HUES64 (cell line): ENCODE measurements around the gene DEFB125.
"Not testable (repeated sequence)": the region's sequence is repeated elsewhere in the genome, so short reads cannot be mapped to it uniquely, and the experiment has no call there.

ENCODE experiments used
- H3K27ac ChIP-seq: 2 replicates; pipeline ENCODE4 v1.7.0; 2013; ENCODE audit warnings: low read depth, low read length, inconsistent platforms
- H3K27me3 ChIP-seq: 2 replicates; pipeline ENCODE4 v1.6.1; 2013; ENCODE audit warnings: mild to moderate bottlenecking, low read length; ENCODE audit not compliant: insufficient read depth
- H3K36me3 ChIP-seq: 2 replicates; pipeline ENCODE4 v1.6.1; 2013; ENCODE audit warnings: mild to moderate bottlenecking, low read length; ENCODE audit not compliant: insufficient read depth
- H3K4me1 ChIP-seq: 2 replicates; pipeline ENCODE4 v1.6.1; 2013; ENCODE audit warnings: mild to moderate bottlenecking, low read length, moderate library complexity; ENCODE audit not compliant: insufficient read depth
- H3K4me3 ChIP-seq: 2 replicates; pipeline ENCODE4 v1.5.1; 2013; ENCODE audit warnings: mild to moderate bottlenecking, low read length, moderate library complexity
- H3K9ac ChIP-seq: 2 replicates; pipeline ENCODE4 v1.6.1; 2013; ENCODE audit warnings: mild to moderate bottlenecking, low read depth, low read length
- H3K9me3 ChIP-seq: 2 replicates; pipeline ENCODE4 v1.6.1; 2013; ENCODE audit warnings: low read depth, low read length; ENCODE audit not compliant: insufficient read depth
- WGBS: fragments of 150-250, 120-280 bp; methylation state at CpG from one replicate; pipeline ENCODE4 v1.1.7; 2013; ENCODE audit warnings: missing lambda C conversion rate; 5-methylcytosine and 5-hydroxymethylcytosine counted together

Gene DEFB125

DNA sequence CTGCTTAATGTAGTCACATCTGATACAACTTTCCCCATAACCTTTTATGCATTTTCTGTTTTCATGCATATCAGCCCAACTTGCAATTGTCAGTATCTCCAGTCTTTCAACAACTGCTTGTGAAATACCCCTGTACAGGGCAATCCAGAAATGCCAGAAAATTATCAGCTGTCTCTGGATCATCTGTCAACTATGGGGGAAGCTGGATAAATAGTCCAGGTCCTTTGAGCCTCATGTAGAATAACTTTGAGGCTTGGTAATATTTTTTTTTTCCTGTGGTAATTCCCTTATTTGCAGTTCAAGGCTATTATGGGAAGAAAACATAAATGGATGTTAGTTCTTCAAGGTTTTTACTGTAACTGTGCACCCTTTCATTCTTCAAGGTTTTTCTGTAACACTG lies 6.2 kb downstream of the DEFB125 start:
- Histone ChIP-seq H3K4me1 (no peaks in the 10 kb centered on the region), H3K4me3 (no peak overlapping the region), H3K36me3 (no peaks in the 10 kb centered on the region), H3K27ac (no peak overlapping the region), H3K9me3 (peaks cover 55% of the 10 kb centered on the region), H3K27me3 (no peaks in the 10 kb centered on the region), H3K9ac (no peak overlapping the region)

DNA sequence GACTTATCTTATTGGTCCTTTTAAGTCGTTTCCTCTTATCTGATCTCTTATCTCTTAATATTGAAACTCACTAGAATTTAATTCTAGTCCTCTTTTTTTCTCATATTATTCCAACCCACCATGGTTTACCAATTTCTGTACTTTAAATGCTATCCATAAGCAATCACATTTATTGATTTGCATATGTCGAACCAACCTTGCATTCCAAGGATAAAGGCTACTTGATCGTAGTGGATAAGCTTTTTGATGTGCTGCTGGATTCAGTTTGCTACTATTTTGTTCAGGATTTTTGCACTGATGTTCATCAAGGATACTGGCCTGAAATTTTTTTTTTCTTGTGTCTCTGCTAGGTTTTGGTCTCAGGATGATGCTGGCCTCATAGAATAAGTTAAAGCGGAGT lies 7.7 kb downstream of the DEFB125 start:
- H3K9me3 ChIP-seq, result peaks cover 50% of the 10 kb centered on the region
- WGBS, result 96% methylated on average over 4 of the region's 4 CpGs
- no peaks in the 10 kb centered on the region for H3K36me3 ChIP-seq
- no peak overlapping the region for H3K4me3 ChIP-seq
- H3K4me1 ChIP-seq, result no peaks in the 10 kb centered on the region
- H3K9ac ChIP-seq, result no peak overlapping the region
- no peak overlapping the region for H3K27ac ChIP-seq
- no peaks in the 10 kb centered on the region for H3K27me3 ChIP-seq

- not testable (repeated sequence) for H3K36me3 ChIP-seq, H3K4me1 ChIP-seq, H3K4me3 ChIP-seq, H3K9ac ChIP-seq, H3K27me3 ChIP-seq, H3K27ac ChIP-seq
- peaks cover 48% of the 10 kb centered on the region for H3K9me3 ChIP-seq
- 93% methylated on average over 5 of the region's 5 CpGs for WGBS
Observed at GRCh38 chr20:97691-98090, 10.2 kb downstream of the DEFB125 start.

- Histone ChIP-seq H3K36me3 (no peaks in the 10 kb centered on the region), H3K9ac (no peak overlapping the region), H3K27me3 (no peaks in the 10 kb centered on the region), H3K4me3 (no peak overlapping the region), H3K27ac (no peak overlapping the region), H3K9me3 (peaks cover 13% of the 10 kb centered on the region), H3K4me1 (peaks cover 10% of the 10 kb centered on the region; the same call in 1 of the 2 replicates)
Observed at GRCh38 chr20:101975-102374, 14.5 kb downstream of the DEFB125 start.

DNA sequence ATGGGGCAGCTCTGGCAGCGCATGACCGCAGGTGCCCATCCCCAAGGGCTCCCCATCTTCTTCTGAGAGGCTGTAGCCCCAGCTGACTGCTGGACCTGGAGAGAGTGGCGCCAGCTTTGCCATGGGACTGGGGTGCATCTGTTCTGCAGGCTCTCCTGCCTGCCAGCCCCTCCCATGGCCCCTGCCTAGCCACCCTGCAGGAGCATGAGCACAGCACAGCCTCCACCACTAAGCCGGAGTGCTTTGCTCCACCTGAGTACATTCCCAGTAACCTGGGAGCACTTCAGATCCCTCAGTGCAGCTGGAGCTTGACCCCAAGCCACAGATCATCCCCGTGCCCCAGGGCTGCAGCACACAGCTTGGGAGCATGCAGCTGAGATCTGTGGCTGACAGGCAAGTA lies 16.0 kb downstream of the DEFB125 start:
- no peaks in the 10 kb centered on the region for H3K36me3 ChIP-seq
- 95% methylated on average over 5 of the region's 5 CpGs for WGBS

DNA sequence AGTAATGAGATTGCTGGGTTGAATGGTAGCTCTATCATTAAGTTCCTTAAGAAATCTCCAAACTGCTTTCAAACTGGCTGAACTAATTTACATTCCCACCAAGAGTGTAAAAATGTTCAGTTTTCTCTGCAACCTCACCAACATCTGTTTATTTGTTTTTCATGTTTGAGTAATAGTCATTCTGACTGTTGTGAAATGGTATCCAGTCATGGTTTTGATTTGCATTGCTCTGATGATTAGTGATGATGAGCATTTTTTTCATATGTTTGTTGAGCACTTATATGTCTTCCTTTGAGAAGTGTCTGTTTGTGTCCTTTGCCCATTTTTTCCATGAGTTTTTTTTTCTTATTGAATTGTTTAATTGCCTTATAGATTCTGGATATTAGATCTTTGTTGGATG lies 24.9 kb downstream of the DEFB125 start:
- Histone ChIP-seq H3K4me1 (no peaks in the 10 kb centered on the region), H3K36me3 (no peaks in the 10 kb centered on the region), H3K4me3 (no peak overlapping the region), H3K27ac (no peak overlapping the region), H3K9me3 (peaks cover 21% of the 10 kb centered on the region), H3K27me3 (no peaks in the 10 kb centered on the region), H3K9ac (no peak overlapping the region)

More for the DNA sequence above, 16.0 kb downstream of the DEFB125 start:
- H3K4me3 ChIP-seq, result no peak overlapping the region
- no peak overlapping the region for H3K9ac ChIP-seq
- peaks cover 7% of the 10 kb centered on the region for H3K9me3 ChIP-seq
- H3K4me1 ChIP-seq, result peaks cover 10% of the 10 kb centered on the region; the same call in 1 of the 2 replicates
- H3K27ac ChIP-seq, result no peak overlapping the region
- no peaks in the 10 kb centered on the region for H3K27me3 ChIP-seq

DNA sequence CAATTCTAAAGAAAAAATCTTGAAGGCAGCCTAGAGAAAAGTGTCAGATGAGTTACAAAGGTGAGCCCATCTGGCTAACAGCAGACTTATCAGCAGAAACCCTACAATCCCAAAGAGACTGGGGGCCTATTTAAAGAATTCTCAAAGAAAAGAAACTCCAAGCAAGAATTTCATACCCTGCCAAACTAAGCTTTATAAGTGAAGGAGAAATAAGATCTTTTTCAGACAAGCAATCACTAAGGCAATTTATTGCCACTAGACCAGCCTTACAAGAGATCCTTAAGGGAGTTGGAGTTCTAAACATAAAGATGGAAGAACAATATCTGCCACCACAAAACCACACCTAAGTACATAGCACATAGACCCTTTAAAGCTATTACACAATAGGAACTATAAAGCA lies 30.0 kb downstream of the DEFB125 start:
- Histone ChIP-seq H3K27me3 (peaks cover 5% of the 10 kb centered on the region; the same call in 1 of the 2 replicates), H3K9me3 (peaks cover 33% of the 10 kb centered on the region), H3K4me3 (no peak overlapping the region), H3K36me3 (no peaks in the 10 kb centered on the region), H3K27ac (no peak overlapping the region), H3K4me1 (no peaks in the 10 kb centered on the region), H3K9ac (no peak overlapping the region)

GRCh38 chr20:129786-130323 lies 42.4 kb downstream of the DEFB125 start:
- H3K27me3 ChIP-seq, H3K9ac ChIP-seq, H3K36me3 ChIP-seq, H3K27ac ChIP-seq, H3K4me1 ChIP-seq, H3K9me3 ChIP-seq: not testable (repeated sequence)
- 0 out of 2 replicates have a peak overlapping the region, but pooled peaks have one; percentile 8 for H3K4me3 ChIP-seq
- 83% methylated on average over 22 of the region's 28 CpGs for WGBS

DNA sequence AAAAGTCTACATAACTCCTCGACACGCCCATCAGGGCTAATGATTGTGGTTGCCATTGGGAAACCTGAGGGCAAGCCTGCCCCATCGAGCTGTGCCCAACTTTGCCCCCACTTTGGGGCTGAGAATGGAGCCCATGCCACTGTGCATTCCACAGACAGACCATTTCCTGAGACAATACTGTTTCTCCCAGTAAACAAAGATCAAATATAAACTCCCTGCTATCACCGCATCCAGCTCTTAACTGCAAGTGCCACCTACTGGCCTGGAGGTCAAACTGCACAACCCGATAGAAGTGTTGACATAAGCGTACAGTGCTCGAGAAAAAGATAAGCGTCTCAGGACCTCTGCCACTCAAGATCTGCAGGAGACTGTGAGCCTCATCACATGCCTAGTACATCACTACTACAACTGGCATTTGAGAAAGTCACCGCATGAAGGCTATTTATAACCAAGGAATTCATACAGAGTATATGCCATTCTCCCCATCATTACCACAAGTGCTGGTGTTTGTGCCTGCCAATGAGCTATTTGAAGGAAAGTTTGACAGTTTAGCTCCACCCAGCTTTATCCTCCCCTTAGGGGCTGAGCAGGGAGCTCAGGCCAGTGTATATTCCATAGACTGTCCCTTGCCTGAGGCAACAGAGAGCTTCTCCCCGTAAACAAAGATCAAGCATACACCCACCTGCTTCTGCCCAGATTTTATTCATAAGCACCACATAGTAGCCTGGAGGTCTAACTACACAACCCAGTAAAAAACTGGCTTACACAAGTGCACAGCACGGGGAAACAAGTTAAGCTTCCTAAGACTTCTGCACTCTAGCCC lies 50.4 kb downstream of the DEFB125 start:
- 93% methylated on average over 11 of the region's 11 CpGs for WGBS
- no peak overlapping the region for H3K4me3 ChIP-seq

GRCh38 chr20:142290-142689 lies 54.8 kb downstream of the DEFB125 start, which contains the start of gene DEFB126:
TSS of gene DEFB126 (plus strand) at chr20:142590. CDS start at chr20:142629, 39 bp downstream.
- H3K4me3 ChIP-seq, result no peak within 1 kb of the TSS
- WGBS, result 92% methylated on average over 1 of the region's 1 CpG

More for the DNA sequence above, 50.4 kb downstream of the DEFB125 start:
- Histone ChIP-seq H3K36me3 (no peaks in the 10 kb centered on the region), H3K4me1 (no peaks in the 10 kb centered on the region), H3K9me3 (peaks cover 14% of the 10 kb centered on the region; the same call in 1 of the 2 replicates), H3K9ac (no peak overlapping the region), H3K27ac (no peak overlapping the region), H3K27me3 (peaks cover 3% of the 10 kb centered on the region; the same call in 1 of the 2 replicates)

DNA sequence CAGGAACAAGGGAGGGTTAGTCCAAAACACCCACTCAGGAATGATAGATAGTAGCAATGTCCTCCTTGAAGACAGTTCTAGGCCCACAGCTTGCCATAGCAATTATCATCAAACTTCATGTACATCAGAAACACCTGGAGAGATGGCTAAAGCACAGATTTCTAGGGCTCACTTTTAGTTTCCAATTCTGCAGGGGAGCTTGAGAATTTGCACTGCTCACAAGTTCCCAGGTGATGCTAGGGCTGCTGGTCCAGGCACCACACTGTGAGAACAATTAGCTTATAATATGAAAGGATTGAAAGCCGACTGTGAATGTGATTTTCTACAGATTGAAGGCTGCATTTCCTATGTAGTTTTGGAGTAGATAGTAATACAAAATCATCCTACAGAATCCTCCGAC lies 58.4 kb downstream of the DEFB125 start:
- peaks cover 8% of the 10 kb centered on the region; the same call in 1 of the 2 replicates for H3K27me3 ChIP-seq
- no peaks in the 10 kb centered on the region for H3K36me3 ChIP-seq
- H3K4me1 ChIP-seq, result peaks cover 5% of the 10 kb centered on the region; the same call in 1 of the 2 replicates
- no peak overlapping the region for H3K9ac ChIP-seq
- no peak overlapping the region for H3K4me3 ChIP-seq
- H3K9me3 ChIP-seq, result no peaks in the 10 kb centered on the region; the same call in 1 of the 2 replicates
- WGBS, result 73% methylated on average over 2 of the region's 2 CpGs
- no peak overlapping the region for H3K27ac ChIP-seq

More at GRCh38 chr20:142290-142689, 54.8 kb downstream of the DEFB125 start, which contains the start of gene DEFB126:
- no peak within 1 kb of the TSS for H3K9ac ChIP-seq
- H3K27me3 ChIP-seq, result peaks cover 3% of the 10 kb centered on the region; the same call in 1 of the 2 replicates
- H3K36me3 ChIP-seq, result no peaks in the 10 kb centered on the region
- no peak within 1 kb of the TSS for H3K27ac ChIP-seq
- peaks cover 10% of the 10 kb centered on the region; the same call in 1 of the 2 replicates for H3K9me3 ChIP-seq
- peaks cover 5% of the 10 kb centered on the region; the same call in 1 of the 2 replicates for H3K4me1 ChIP-seq
